Esophagus squamous epithelium (tissue), 4 donors: ENCODE data around the gene MPV17L2.

Experiments
- POLR2A ChIP-seq, 4 donors: fragments of 450-650 bp; IDR thresholded peaks; one replicate each; pipeline ENCODE4 v1.6.1; 2017; ENCODE audit warnings: antibody characterized with exemption in 4 of 4, mild to moderate bottlenecking in 4 of 4, moderate library complexity in 3 of 4
- TF ChIP-seq, protein P1 (sequence below), 6 experiments: fragments of 450-650 bp in 4 of 6; fragments of 200-600 bp in 2 of 6; sonication (generic) in 2 of 6; IDR thresholded peaks; one replicate each; pipeline ENCODE4 v1.5.1; 2016 to 2019; ENCODE audit warnings: antibody characterized with exemption in 6 of 6, mild to moderate bottlenecking in 4 of 6, moderate library complexity in 4 of 6

DNA sequence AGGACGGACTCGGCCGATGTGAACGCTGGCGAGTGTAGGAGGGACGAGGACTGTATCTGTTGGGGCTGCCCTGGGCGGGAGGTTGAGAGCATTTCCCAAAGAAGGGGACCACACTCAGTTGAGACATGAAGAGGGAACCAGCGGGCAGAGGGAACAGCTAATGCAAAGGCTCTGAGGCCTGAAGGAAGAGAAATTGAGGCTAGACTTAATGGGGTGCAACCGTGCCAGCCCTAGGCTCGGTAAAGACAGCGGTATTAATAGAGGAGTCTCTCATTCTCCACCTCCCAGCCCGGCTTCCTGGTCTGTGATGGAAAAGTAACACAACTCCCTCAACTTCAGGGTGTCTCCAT is 1.1 kb downstream of the MPV17L2 start:
- TF ChIP-seq, protein P1, sequence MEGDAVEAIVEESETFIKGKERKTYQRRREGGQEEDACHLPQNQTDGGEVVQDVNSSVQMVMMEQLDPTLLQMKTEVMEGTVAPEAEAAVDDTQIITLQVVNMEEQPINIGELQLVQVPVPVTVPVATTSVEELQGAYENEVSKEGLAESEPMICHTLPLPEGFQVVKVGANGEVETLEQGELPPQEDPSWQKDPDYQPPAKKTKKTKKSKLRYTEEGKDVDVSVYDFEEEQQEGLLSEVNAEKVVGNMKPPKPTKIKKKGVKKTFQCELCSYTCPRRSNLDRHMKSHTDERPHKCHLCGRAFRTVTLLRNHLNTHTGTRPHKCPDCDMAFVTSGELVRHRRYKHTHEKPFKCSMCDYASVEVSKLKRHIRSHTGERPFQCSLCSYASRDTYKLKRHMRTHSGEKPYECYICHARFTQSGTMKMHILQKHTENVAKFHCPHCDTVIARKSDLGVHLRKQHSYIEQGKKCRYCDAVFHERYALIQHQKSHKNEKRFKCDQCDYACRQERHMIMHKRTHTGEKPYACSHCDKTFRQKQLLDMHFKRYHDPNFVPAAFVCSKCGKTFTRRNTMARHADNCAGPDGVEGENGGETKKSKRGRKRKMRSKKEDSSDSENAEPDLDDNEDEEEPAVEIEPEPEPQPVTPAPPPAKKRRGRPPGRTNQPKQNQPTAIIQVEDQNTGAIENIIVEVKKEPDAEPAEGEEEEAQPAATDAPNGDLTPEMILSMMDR (IDR thresholded peaks at IDR 0.05): no peak
- no peak for TF ChIP-seq POLR2A (IDR thresholded peaks at IDR 0.05)
